ENCODE data around the gene TMEM236.

DNA sequence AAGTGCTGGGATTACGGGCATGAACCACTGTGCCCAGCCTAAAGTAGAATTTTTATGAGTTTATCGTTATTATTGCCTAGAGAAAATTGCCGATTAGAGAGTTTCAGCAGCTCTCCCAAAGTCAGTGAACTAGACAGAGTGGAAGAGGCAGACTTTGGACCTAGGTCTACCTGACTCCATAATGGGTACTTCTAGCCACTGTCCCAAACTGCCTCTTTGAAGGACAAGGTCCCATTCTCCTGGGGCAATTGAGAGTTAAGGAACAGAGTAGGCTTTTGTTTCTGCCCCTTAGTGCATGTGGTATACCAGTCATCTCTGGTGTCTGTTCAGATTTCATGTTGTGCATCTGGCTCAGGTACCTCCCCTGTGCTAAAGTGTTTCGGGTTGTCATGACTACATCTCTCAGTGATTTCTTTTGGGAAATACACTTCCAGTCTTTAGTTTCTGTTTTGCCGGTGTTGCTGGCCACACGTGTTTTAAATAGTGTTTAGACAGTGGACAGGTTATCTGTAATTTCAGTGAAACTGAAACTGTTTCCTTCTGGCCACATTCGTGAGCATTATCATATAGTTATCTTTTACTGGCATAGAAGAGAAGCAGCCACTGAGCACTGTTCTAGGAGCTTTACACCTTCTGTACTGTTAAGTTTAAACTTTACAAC lies 4.7 kb downstream of the TMEM236 start:
- TF ChIP-seq EZH2phosphoT487 (IDR thresholded peaks at IDR 0.05; ENCODE audit: borderline replicate concordance) = no peak
- TF ChIP-seq, protein P1, sequence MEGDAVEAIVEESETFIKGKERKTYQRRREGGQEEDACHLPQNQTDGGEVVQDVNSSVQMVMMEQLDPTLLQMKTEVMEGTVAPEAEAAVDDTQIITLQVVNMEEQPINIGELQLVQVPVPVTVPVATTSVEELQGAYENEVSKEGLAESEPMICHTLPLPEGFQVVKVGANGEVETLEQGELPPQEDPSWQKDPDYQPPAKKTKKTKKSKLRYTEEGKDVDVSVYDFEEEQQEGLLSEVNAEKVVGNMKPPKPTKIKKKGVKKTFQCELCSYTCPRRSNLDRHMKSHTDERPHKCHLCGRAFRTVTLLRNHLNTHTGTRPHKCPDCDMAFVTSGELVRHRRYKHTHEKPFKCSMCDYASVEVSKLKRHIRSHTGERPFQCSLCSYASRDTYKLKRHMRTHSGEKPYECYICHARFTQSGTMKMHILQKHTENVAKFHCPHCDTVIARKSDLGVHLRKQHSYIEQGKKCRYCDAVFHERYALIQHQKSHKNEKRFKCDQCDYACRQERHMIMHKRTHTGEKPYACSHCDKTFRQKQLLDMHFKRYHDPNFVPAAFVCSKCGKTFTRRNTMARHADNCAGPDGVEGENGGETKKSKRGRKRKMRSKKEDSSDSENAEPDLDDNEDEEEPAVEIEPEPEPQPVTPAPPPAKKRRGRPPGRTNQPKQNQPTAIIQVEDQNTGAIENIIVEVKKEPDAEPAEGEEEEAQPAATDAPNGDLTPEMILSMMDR (conservative IDR thresholded peaks at IDR 0.05; ENCODE audit: low read length) = no peak

Measured in Loucy (cell line).